ENCODE measurements around the gene ACTL6A.
"Not testable (repeated sequence)": the region's sequence is repeated elsewhere in the genome, so short reads cannot be mapped to it uniquely, and the experiment has no call there.

ACTL6A gene

DNA sequence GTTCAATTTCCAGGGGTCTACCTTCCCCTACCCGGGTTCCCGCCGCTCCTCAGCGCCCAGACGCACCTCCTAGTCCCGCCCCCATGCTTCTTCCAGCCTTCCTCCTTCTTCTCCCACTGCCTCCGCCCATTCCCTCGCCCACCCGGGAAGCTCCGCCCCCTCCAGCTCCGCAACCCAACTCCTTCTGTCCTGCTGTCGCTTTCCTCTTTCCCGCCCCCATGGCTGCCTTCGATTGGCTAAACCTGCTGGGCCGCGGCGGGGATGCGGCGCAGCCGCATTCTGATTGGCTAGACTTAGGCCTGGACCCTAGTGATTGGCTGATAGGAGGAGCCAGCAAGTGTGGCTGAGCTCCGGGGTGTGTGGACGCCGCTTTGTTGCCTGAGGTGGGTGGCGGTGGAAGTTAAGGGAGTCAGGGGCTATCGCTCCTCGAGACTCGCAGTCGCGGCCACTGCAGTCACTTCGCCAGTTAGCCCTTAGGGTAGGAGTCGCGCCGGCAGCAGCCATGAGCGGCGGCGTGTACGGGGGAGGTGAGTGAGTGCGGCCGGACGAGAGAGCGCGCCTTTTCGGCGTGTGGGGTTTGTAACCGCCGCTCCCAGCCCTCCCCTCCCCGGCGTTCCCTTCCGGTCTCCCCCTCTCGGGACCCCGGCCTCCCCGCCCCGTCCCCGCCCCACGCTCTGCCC, at the start of gene ACTL6A:
Gene ACTL6A (plus strand): TSS at position 336 of the 680 bp plus-strand sequence. CDS start 167 bp downstream, at position 503.
- H3K27ac ChIP-seq: peak within 1 kb of the TSS; percentile 74
- TF ChIP-seq CTCF (conservative IDR thresholded peaks at IDR 0.05): no peak

DNA sequence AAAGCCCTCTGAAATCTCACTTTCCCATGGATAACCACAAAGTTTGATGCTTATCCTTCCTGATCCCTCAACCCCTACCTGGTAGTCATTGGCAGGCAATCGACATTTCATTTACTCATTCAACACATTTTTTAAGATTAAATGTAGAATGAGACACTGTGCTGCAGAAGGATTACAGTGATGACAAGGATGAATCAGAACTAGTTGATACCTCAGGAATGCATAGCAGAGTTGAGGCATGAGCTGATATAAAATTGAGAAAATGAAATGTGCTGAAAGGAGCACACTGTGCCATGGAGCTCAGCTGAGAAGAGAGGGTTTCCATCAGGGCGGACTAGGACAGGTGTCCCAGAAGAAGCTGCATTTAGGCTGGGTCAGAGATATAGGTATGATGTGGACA, 48.9 kb upstream of the ACTL6A start:
- no peak for TF ChIP-seq CTCF (conservative IDR thresholded peaks at IDR 0.05)
- no peak overlapping the region for H3K27ac ChIP-seq

GRCh38 chr3:179516461-179517251, 46.1 kb upstream of the ACTL6A start:
- H3K27ac ChIP-seq: not testable (repeated sequence)

- H3K27ac ChIP-seq: peak overlapping the region; percentile 61
- no peak for TF ChIP-seq CTCF (conservative IDR thresholded peaks at IDR 0.05)
Observed at GRCh38 chr3:179526482-179526881, 36.2 kb upstream of the ACTL6A start.

GRCh38 chr3:179526989-179527391, 35.7 kb upstream of the ACTL6A start:
- no peak for TF ChIP-seq CTCF (conservative IDR thresholded peaks at IDR 0.05)
- H3K27ac ChIP-seq: peak overlapping the region; percentile 61

DNA sequence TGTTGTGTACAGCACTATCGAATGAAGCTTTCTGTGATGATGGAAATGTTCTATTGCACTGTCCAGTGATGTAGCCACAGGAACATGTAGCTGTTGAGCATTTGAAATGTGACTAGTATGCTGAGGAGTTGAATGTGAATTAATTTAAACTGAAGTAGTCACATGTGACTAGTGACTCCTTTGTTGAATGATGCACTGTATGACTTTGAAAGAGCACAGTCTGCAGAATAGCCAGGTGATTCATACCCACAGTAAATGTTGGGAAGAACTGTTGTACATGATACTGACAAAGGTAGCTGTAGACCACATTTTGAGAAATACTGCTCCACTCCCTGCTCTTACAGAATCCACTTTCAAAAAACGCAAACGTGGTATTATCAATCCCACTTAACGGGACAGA, 34.0 kb upstream of the ACTL6A start:
- H3K27ac ChIP-seq: no peak overlapping the region
- TF ChIP-seq CTCF (conservative IDR thresholded peaks at IDR 0.05): no peak

GRCh38 chr3:179531576-179531975, 31.1 kb upstream of the ACTL6A start:
- H3K27ac ChIP-seq: no peak overlapping the region

More at GRCh38 chr3:179531576-179531975, 31.1 kb upstream of the ACTL6A start:
- TF ChIP-seq CTCF (conservative IDR thresholded peaks at IDR 0.05): no peak
